DND-41 (cell line): Measurements from ENCODE around the gene PRKCZ.

Source experiments
- ATAC-seq: fragments of 200-7000 bp; cut with Tn5 transposase; 3 replicates; pipeline ENCODE4 v1.9.1; 2021; ENCODE audit warnings: low read depth; ENCODE audit not compliant: insufficient read depth
- DNase-seq: peaks from one replicate; pipeline ENCODE4 v3.0.0-alpha.2; 2020
- H2AFZ ChIP-seq: 2 replicates; pipeline ENCODE4 v1.6.0; 2012; ENCODE audit warnings: low read depth, low read length
- H3K27ac ChIP-seq: 2 replicates; pipeline ENCODE4 v1.5.1; 2012; ENCODE audit warnings: low read length, inconsistent platforms
- H3K27me3 ChIP-seq: fragments of 200-600 bp; sonication (generic); 2 replicates; pipeline ENCODE4 v1.6.0; 2012; ENCODE audit warnings: low read length, mild to moderate bottlenecking, inconsistent platforms; ENCODE audit not compliant: insufficient read depth, poor library complexity
- H3K36me3 ChIP-seq: 2 replicates; pipeline ENCODE4 v1.5.1; 2012; ENCODE audit warnings: low read length, inconsistent platforms; ENCODE audit not compliant: insufficient read depth
- H3K4me1 ChIP-seq: 2 replicates; pipeline ENCODE4 v1.5.1; 2012; ENCODE audit warnings: mild to moderate bottlenecking, low read length; ENCODE audit not compliant: insufficient read depth
- H3K4me2 ChIP-seq: 2 replicates; pipeline ENCODE4 v1.6.0; 2012; ENCODE audit warnings: mild to moderate bottlenecking, moderate library complexity, low read length, inconsistent platforms; ENCODE audit not compliant: insufficient read depth
- H3K4me3 ChIP-seq, 2 experiments: fragments of 200-600 bp in 1 of 2; shearing (Covaris generic) in 1 of 2; 2 replicates each; pipeline ENCODE4 v1.5.1; 2012 to 2016; ENCODE audit warnings: inconsistent platforms in 2 of 2, low read length in 2 of 2, mild to moderate bottlenecking in 2 of 2, low read depth in 1 of 2, moderate library complexity in 1 of 2
- H3K79me2 ChIP-seq: 2 replicates; pipeline ENCODE4 v1.6.0; 2012; ENCODE audit warnings: low read length, inconsistent platforms; ENCODE audit not compliant: insufficient read depth
- H3K9ac ChIP-seq: 2 replicates; pipeline ENCODE4 v1.6.0; 2012; ENCODE audit warnings: low read depth, mild to moderate bottlenecking, inconsistent platforms, low read length, moderate library complexity
- H3K9me3 ChIP-seq: 2 replicates; pipeline ENCODE4 v1.5.1; 2012; ENCODE audit warnings: low read length, moderate library complexity, mild to moderate bottlenecking, inconsistent platforms; ENCODE audit not compliant: insufficient read depth, severe bottlenecking
- H4K20me1 ChIP-seq: 2 replicates; pipeline ENCODE4 v1.6.0; 2012; ENCODE audit warnings: low read length; ENCODE audit not compliant: insufficient read depth
- CTCF ChIP-seq: IDR thresholded peaks from 2 replicates; pipeline ENCODE4 v1.5.1; 2012; ENCODE audit warnings: borderline replicate concordance, low read length, moderate library complexity, mild to moderate bottlenecking; ENCODE audit not compliant: poor library complexity, severe bottlenecking; ENCODE audit errors: extremely low read depth
- EZH2 ChIP-seq: IDR thresholded peaks from 3 replicates; pipeline ENCODE4 v1.6.1; 2012; ENCODE audit warnings: borderline replicate concordance, low read depth, mild to moderate bottlenecking, moderate library complexity, low read length, inconsistent platforms; ENCODE audit not compliant: severe bottlenecking

The PRKCZ gene

GRCh38 chr1:2178875-2179274, 128.7 kb downstream of the PRKCZ start:
- no peaks in the 10 kb centered on the region for H3K27me3 ChIP-seq
- TF ChIP-seq CTCF: no peak
- TF ChIP-seq EZH2: no peak
- no peaks in the 10 kb centered on the region for H3K36me3 ChIP-seq
- DNase-seq (no peak), ATAC-seq (no peak)
- H3K79me2 ChIP-seq: no peaks in the 10 kb centered on the region
- H3K9me3 ChIP-seq: no peaks in the 10 kb centered on the region
- H4K20me1 ChIP-seq: peaks cover 10% of the 10 kb centered on the region; the same call in 1 of the 2 replicates
- no peak overlapping the region for H3K9ac ChIP-seq
- H3K4me2 ChIP-seq: no peak overlapping the region
- H2AFZ ChIP-seq: no peak overlapping the region
- H3K27ac ChIP-seq: no peak overlapping the region
- no peak overlapping the region for H3K4me3 ChIP-seq
- H3K4me1 ChIP-seq: no peaks in the 10 kb centered on the region

GRCh38 chr1:2179283-2180013, 129.2 kb downstream of the PRKCZ start:
- TF ChIP-seq EZH2 (no peak), CTCF (no peak)
- H3K9ac ChIP-seq: no peak overlapping the region
- no peaks in the 10 kb centered on the region for H3K79me2 ChIP-seq
- ATAC-seq (no peak), DNase-seq (no peak)
- H3K36me3 ChIP-seq: no peaks in the 10 kb centered on the region
- H3K9me3 ChIP-seq: no peaks in the 10 kb centered on the region
- no peak overlapping the region for H3K27ac ChIP-seq
- no peaks in the 10 kb centered on the region for H3K27me3 ChIP-seq
- no peak overlapping the region for H2AFZ ChIP-seq
- H3K4me2 ChIP-seq: no peak overlapping the region
- no peak overlapping the region for H3K4me3 ChIP-seq
- H4K20me1 ChIP-seq: peaks cover 6% of the 10 kb centered on the region; the same call in 1 of the 2 replicates
- no peaks in the 10 kb centered on the region for H3K4me1 ChIP-seq

- no peak overlapping the region for H3K4me2 ChIP-seq
- TF ChIP-seq EZH2: no peak
- TF ChIP-seq CTCF: no peak
These were observed 130.4 kb downstream of the PRKCZ start for GRCh38 chr1:2180297-2181245.

More at GRCh38 chr1:2180297-2181245, 130.4 kb downstream of the PRKCZ start:
- ATAC-seq (no peak), DNase-seq (no peak)
- no peak overlapping the region for H3K27ac ChIP-seq
- H3K79me2 ChIP-seq: no peaks in the 10 kb centered on the region
- H3K27me3 ChIP-seq: no peaks in the 10 kb centered on the region
- no peaks in the 10 kb centered on the region for H3K4me1 ChIP-seq
- H3K9me3 ChIP-seq: no peaks in the 10 kb centered on the region
- peaks cover 6% of the 10 kb centered on the region; the same call in 1 of the 2 replicates for H4K20me1 ChIP-seq
- H3K4me3 ChIP-seq: no peak overlapping the region
- H3K36me3 ChIP-seq: no peaks in the 10 kb centered on the region
- H3K9ac ChIP-seq: no peak overlapping the region
- no peak overlapping the region for H2AFZ ChIP-seq
